ENCODE results near the gene KNOP1.

DNA sequence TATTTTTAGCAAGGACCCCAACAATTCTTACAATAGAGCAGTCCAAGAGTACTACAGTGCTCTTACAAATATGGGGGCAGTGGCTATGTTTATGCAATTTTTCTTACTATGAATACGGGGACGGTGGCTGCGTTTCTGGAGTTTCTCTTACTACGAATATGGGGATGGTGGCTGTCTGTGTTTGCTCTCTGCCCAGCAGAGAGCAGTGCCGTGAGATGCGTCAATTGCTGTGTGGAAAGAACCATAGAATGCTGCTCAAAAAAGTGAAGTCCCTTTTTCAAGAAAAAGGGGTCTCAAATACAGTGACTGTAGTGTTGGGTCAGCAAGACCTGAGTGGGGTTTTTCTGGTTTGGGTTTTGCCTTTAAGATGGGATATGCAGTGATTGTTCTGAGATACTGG lies 53.9 kb downstream of the KNOP1 start:
- TF ChIP-seq, protein P1, sequence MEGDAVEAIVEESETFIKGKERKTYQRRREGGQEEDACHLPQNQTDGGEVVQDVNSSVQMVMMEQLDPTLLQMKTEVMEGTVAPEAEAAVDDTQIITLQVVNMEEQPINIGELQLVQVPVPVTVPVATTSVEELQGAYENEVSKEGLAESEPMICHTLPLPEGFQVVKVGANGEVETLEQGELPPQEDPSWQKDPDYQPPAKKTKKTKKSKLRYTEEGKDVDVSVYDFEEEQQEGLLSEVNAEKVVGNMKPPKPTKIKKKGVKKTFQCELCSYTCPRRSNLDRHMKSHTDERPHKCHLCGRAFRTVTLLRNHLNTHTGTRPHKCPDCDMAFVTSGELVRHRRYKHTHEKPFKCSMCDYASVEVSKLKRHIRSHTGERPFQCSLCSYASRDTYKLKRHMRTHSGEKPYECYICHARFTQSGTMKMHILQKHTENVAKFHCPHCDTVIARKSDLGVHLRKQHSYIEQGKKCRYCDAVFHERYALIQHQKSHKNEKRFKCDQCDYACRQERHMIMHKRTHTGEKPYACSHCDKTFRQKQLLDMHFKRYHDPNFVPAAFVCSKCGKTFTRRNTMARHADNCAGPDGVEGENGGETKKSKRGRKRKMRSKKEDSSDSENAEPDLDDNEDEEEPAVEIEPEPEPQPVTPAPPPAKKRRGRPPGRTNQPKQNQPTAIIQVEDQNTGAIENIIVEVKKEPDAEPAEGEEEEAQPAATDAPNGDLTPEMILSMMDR (IDR thresholded peaks at IDR 0.05) = no peak
- TF ChIP-seq ZFX (IDR thresholded peaks at IDR 0.05; ENCODE audit: borderline replicate concordance) = no peak

Measured in 22Rv1 (cell line).